HCT116 (cell line): ENCODE measurements around the gene CIBAR2.

Source experiments
- EGR1 ChIP-seq: IDR thresholded peaks from 2 replicates; pipeline ENCODE4 v1.6.1; 2012; ENCODE audit warnings: low read depth
- FOSL1 ChIP-seq: IDR thresholded peaks from 2 replicates; pipeline ENCODE4 v1.6.1; 2012; ENCODE audit warnings: low read depth
- JUND ChIP-seq: IDR thresholded peaks from 2 replicates; pipeline ENCODE4 v1.6.1; 2012
- POLR2A ChIP-seq: IDR thresholded peaks from 2 replicates; pipeline ENCODE4 v1.7.0; 2011; ENCODE audit warnings: borderline replicate concordance; ENCODE audit not compliant: insufficient read depth, insufficient read length; ENCODE audit errors: extremely low read depth
- RAD21 ChIP-seq: IDR thresholded peaks from 2 replicates; pipeline ENCODE4 v1.6.1; 2012; ENCODE audit warnings: low read depth, mild to moderate bottlenecking
- SRF ChIP-seq: IDR thresholded peaks from 2 replicates; pipeline ENCODE4 v1.6.1; 2012; ENCODE audit warnings: low read depth
- YY1 ChIP-seq: IDR thresholded peaks from 2 replicates; pipeline ENCODE4 v1.6.1; 2011; ENCODE audit warnings: low read length, low read depth, moderate library complexity, mild to moderate bottlenecking; ENCODE audit not compliant: insufficient replicate concordance; ENCODE audit errors: extremely low read depth
- TF ChIP-seq, protein P1 (sequence below): IDR thresholded peaks from 2 replicates; pipeline ENCODE4 v1.6.1; 2012; ENCODE audit warnings: low read depth
- TF ChIP-seq, protein P2 (sequence below), 3 experiments: fragments of 200-600 bp in 1 of 3; sonication (generic) in 1 of 3; IDR thresholded peaks in 2 of 3; conservative IDR thresholded peaks in 1 of 3; 2 replicates each; pipeline ENCODE4 v1.5.1; 2012 to 2017; ENCODE audit warnings: low read depth in 2 of 3, low read length in 2 of 3, antibody characterized with exemption in 1 of 3, borderline replicate concordance in 1 of 3, control low read depth in 1 of 3, mild to moderate bottlenecking in 1 of 3, mixed read lengths in 1 of 3, mixed run types in 1 of 3, moderate library complexity in 1 of 3; ENCODE audit not compliant: insufficient read depth in 1 of 3

DNA sequence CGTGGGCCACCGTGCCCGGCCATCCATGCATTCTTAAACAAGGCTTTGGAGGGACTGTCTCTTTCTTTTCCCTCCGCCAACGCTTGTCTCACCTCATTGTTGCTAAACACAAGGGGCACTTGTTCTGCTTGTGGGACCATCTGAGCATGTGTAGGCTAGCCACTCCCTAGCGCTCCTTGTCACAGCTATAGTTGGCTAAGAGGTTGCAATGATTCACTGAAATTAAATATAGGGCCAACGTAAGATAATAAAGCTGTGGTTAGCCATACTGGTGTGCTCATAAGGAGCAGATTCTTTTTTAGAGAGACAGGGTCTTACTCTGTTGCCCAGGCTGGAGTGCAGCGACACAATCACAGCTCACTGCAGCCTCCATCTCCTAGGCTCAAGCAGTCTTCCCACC is 43.5 kb downstream of the CIBAR2 start:
- TF ChIP-seq JUND (no peak), POLR2A (no peak), EGR1 (no peak), FOSL1 (no peak), RAD21 (no peak), SRF (no peak), YY1 (no peak)
- TF ChIP-seq, protein P1, sequence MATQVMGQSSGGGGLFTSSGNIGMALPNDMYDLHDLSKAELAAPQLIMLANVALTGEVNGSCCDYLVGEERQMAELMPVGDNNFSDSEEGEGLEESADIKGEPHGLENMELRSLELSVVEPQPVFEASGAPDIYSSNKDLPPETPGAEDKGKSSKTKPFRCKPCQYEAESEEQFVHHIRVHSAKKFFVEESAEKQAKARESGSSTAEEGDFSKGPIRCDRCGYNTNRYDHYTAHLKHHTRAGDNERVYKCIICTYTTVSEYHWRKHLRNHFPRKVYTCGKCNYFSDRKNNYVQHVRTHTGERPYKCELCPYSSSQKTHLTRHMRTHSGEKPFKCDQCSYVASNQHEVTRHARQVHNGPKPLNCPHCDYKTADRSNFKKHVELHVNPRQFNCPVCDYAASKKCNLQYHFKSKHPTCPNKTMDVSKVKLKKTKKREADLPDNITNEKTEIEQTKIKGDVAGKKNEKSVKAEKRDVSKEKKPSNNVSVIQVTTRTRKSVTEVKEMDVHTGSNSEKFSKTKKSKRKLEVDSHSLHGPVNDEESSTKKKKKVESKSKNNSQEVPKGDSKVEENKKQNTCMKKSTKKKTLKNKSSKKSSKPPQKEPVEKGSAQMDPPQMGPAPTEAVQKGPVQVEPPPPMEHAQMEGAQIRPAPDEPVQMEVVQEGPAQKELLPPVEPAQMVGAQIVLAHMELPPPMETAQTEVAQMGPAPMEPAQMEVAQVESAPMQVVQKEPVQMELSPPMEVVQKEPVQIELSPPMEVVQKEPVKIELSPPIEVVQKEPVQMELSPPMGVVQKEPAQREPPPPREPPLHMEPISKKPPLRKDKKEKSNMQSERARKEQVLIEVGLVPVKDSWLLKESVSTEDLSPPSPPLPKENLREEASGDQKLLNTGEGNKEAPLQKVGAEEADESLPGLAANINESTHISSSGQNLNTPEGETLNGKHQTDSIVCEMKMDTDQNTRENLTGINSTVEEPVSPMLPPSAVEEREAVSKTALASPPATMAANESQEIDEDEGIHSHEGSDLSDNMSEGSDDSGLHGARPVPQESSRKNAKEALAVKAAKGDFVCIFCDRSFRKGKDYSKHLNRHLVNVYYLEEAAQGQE, result no peak
- TF ChIP-seq, protein P2, sequence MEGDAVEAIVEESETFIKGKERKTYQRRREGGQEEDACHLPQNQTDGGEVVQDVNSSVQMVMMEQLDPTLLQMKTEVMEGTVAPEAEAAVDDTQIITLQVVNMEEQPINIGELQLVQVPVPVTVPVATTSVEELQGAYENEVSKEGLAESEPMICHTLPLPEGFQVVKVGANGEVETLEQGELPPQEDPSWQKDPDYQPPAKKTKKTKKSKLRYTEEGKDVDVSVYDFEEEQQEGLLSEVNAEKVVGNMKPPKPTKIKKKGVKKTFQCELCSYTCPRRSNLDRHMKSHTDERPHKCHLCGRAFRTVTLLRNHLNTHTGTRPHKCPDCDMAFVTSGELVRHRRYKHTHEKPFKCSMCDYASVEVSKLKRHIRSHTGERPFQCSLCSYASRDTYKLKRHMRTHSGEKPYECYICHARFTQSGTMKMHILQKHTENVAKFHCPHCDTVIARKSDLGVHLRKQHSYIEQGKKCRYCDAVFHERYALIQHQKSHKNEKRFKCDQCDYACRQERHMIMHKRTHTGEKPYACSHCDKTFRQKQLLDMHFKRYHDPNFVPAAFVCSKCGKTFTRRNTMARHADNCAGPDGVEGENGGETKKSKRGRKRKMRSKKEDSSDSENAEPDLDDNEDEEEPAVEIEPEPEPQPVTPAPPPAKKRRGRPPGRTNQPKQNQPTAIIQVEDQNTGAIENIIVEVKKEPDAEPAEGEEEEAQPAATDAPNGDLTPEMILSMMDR (IDR thresholded peaks at IDR 0.05 in 2 of 3, conservative IDR thresholded peaks at IDR 0.05 in 1 of 3; ENCODE audit: borderline replicate concordance in 1 of 3, insufficient read depth in 1 of 3, low read depth in 2 of 3, low read length in 2 of 3), result no peak
